Fibroblast of lung (primary cell): ENCODE results near the gene KPNB1. TPM values are rescaled to one million over a fixed set of nuclear protein-coding genes. Genes with fewer than 3 reads are reported as not detected.

ENCODE experiments used
- DNase-seq, 2 donors: peaks; one replicate each; pipeline versions ENCODE4 v3.0.0 to v3.0.0-alpha.2; 2010; ENCODE audit warnings: low read depth in 2 of 2
- H2AFZ ChIP-seq: 2 replicates; pipeline ENCODE4 v1.5.1; 2012; ENCODE audit warnings: low read length, control low read depth, inconsistent platforms
- H3K27ac ChIP-seq: 2 replicates; pipeline ENCODE4 v1.5.1; 2011; ENCODE audit warnings: low read length, control low read depth; ENCODE audit not compliant: insufficient read depth
- H3K27me3 ChIP-seq: 2 replicates; pipeline ENCODE4 v1.5.1; 2011; ENCODE audit warnings: mild to moderate bottlenecking, low read length; ENCODE audit not compliant: control insufficient read depth, insufficient read depth
- H3K36me3 ChIP-seq: 2 replicates; pipeline ENCODE4 v1.5.1; 2011; ENCODE audit warnings: low read length; ENCODE audit not compliant: control insufficient read depth, insufficient read depth
- H3K4me1 ChIP-seq: 2 replicates; pipeline ENCODE4 v1.5.1; 2011; ENCODE audit warnings: low read length; ENCODE audit not compliant: control insufficient read depth, insufficient read depth; ENCODE audit errors: extremely low read depth
- H3K4me2 ChIP-seq: 2 replicates; pipeline ENCODE4 v1.5.1; 2011; ENCODE audit warnings: low read length, control low read depth; ENCODE audit not compliant: insufficient read depth; ENCODE audit errors: extremely low read depth
- H3K4me3 ChIP-seq, 4 experiments: fragments of 200-600 bp in 1 of 4; sonication (generic) in 1 of 4; replicated peaks in 1 of 4; 2 replicates each; pipeline ENCODE4 v1.5.1; 2011 to 2016; ENCODE audit warnings: low read length in 4 of 4, low read depth in 3 of 4, mild to moderate bottlenecking in 3 of 4, control low read depth in 2 of 4, inconsistent platforms in 1 of 4, mixed read lengths in 1 of 4; ENCODE audit not compliant: insufficient read depth in 1 of 4; ENCODE audit errors: control extremely low read depth in 1 of 4
- H3K79me2 ChIP-seq: 2 replicates; pipeline ENCODE4 v1.5.1; 2012; ENCODE audit warnings: mild to moderate bottlenecking, low read length, inconsistent platforms; ENCODE audit not compliant: control insufficient read depth, insufficient read depth
- H3K9ac ChIP-seq: 2 replicates; pipeline ENCODE4 v1.5.1; 2011; ENCODE audit warnings: mild to moderate bottlenecking, low read length, control low read depth; ENCODE audit not compliant: insufficient read depth
- H3K9me3 ChIP-seq: 2 replicates; pipeline ENCODE4 v1.5.1; 2012; ENCODE audit warnings: low read depth, low read length; ENCODE audit not compliant: control insufficient read depth, insufficient read depth
- H4K20me1 ChIP-seq: 2 replicates; pipeline ENCODE4 v1.5.1; 2011; ENCODE audit warnings: low read length; ENCODE audit not compliant: control insufficient read depth, insufficient read depth; ENCODE audit errors: extremely low read depth
- CTCF ChIP-seq, 2 donors: IDR thresholded peaks in 1 of 2; conservative IDR thresholded peaks in 1 of 2; 1 replicate in 1 of 2; 2 replicates in 1 of 2; pipeline ENCODE4 v1.5.1; 2011 to 2012; ENCODE audit warnings: low read length in 2 of 2, control low read depth in 1 of 2, inconsistent platforms in 1 of 2, low read depth in 1 of 2, mild to moderate bottlenecking in 1 of 2
- EZH2 ChIP-seq: IDR thresholded peaks from 2 replicates; pipeline ENCODE4 v1.5.1; 2012; ENCODE audit warnings: low read length, control low read depth, mild to moderate bottlenecking; ENCODE audit errors: missing control alignments
- polyA plus RNA-seq, 2 donors: library from polyadenylated mRNA; depleted of rRNA in 1 of 2; stranded (reverse) in 1 of 2; unstranded in 1 of 2; fragments of >200 nt; gene quantifications; 2 replicates each; pipeline ENCODE4 v1.2.1, GENCODE V29; 2011 to 2012; ENCODE audit warnings: missing spikeins in 1 of 2
- total RNA-seq: library from RNA; depleted of rRNA; stranded (reverse); fragments of >200 nt; gene quantifications from 2 replicates; pipeline ENCODE4 v1.2.1, GENCODE V29; 2014

KPNB1 gene
- total and polyA plus RNA-seq, 2 donors (not counting 1 experiment from before 2014, with no cell fraction given), result 253 to 267 TPM

GRCh38 chr17:47711366-47712099 lies 61.8 kb downstream of the KPNB1 start:
- Histone ChIP-seq H3K4me2 (no peak overlapping the region), H3K9me3 (no peaks in the 10 kb centered on the region), H3K36me3 (no peaks in the 10 kb centered on the region), H3K79me2 (no peaks in the 10 kb centered on the region), H3K27ac (no peak overlapping the region), H3K27me3 (peaks cover 33% of the 10 kb centered on the region), H2AFZ (no peak overlapping the region), H4K20me1 (no peaks in the 10 kb centered on the region), H3K9ac (no peak overlapping the region), H3K4me1 (peaks cover 3% of the 10 kb centered on the region), H3K4me3 (no peak overlapping the region)
- DNase-seq, result no peak
- no peak for TF ChIP-seq CTCF (conservative IDR thresholded peaks at IDR 0.05 in 1 of 2, IDR thresholded peaks at IDR 0.05 in 1 of 2; ENCODE audit: low read depth in 1 of 2, low read length in 2 of 2)
- no peak for TF ChIP-seq EZH2

GRCh38 chr17:47712330-47713023 lies 62.8 kb downstream of the KPNB1 start:
- H4K20me1 ChIP-seq, result no peaks in the 10 kb centered on the region
- no peak overlapping the region for H3K9ac ChIP-seq
- H3K27me3 ChIP-seq, result peaks cover 33% of the 10 kb centered on the region
- peaks cover 3% of the 10 kb centered on the region for H3K4me1 ChIP-seq
- no peaks in the 10 kb centered on the region for H3K9me3 ChIP-seq
- H2AFZ ChIP-seq, result no peak overlapping the region
- no peak overlapping the region for H3K4me2 ChIP-seq
- no peaks in the 10 kb centered on the region for H3K36me3 ChIP-seq
- H3K4me3 ChIP-seq, result no peak overlapping the region
- TF ChIP-seq CTCF (conservative IDR thresholded peaks at IDR 0.05 in 1 of 2, IDR thresholded peaks at IDR 0.05 in 1 of 2; ENCODE audit: low read depth in 1 of 2, low read length in 2 of 2) (no peak), EZH2 (no peak)
- no peak overlapping the region for H3K27ac ChIP-seq
- no peaks in the 10 kb centered on the region for H3K79me2 ChIP-seq
- no peak for DNase-seq

- Histone ChIP-seq H3K9me3 (no peaks in the 10 kb centered on the region), H3K27me3 (peaks cover 42% of the 10 kb centered on the region)
These were observed 64.4 kb downstream of the KPNB1 start for GRCh38 chr17:47713980-47714700.

More at GRCh38 chr17:47713980-47714700, 64.4 kb downstream of the KPNB1 start:
- H3K4me2 ChIP-seq, result no peak overlapping the region
- TF ChIP-seq CTCF (conservative IDR thresholded peaks at IDR 0.05 in 1 of 2, IDR thresholded peaks at IDR 0.05 in 1 of 2; ENCODE audit: low read depth in 1 of 2, low read length in 2 of 2), result no peak
- TF ChIP-seq EZH2, result no peak
- H3K9ac ChIP-seq, result no peak overlapping the region
- no peak overlapping the region for H3K4me3 ChIP-seq
- no peak overlapping the region for H3K27ac ChIP-seq
- peaks cover 13% of the 10 kb centered on the region for H3K4me1 ChIP-seq
- no peaks in the 10 kb centered on the region for H3K79me2 ChIP-seq
- no peak for DNase-seq
- H3K36me3 ChIP-seq, result no peaks in the 10 kb centered on the region
- no peaks in the 10 kb centered on the region for H4K20me1 ChIP-seq
- no peak overlapping the region for H2AFZ ChIP-seq
